HEK293 (cell line): ENCODE measurements around the gene FLT3LG.
A peak's percentile ranks its signal among the peaks of the same experiment; 100 is the strongest.

Source experiments
- CTCF ChIA-PET: fragments of 350-600 bp; formaldehyde crosslinking; extraction: SDS; loops from one replicate; lab custom pipeline; 2021; ENCODE audit warnings: antibody characterized with exemption; lab: Yijun Ruan, JAX
- POLR2A ChIA-PET: fragments of 300-600 bp; formaldehyde crosslinking; extraction: SDS; loops from one replicate; lab custom pipeline; 2020; ENCODE audit warnings: antibody characterized with exemption, inconsistent platforms; lab: Yijun Ruan, JAX
- H3K27ac ChIP-seq: fragments of 200-500 bp; sonication (Bioruptor generic); 2 replicates; pipeline ENCODE4 v1.5.1; 2014; ENCODE audit warnings: low read depth, low read length, control low read depth, inconsistent platforms; ENCODE audit errors: extremely low read depth
- H3K36me3 ChIP-seq, 2 experiments: fragments of 200-500 bp in 1 of 2; sonication (Bioruptor generic) in 1 of 2; 1 replicate in 1 of 2; 2 replicates in 1 of 2; pipeline ENCODE4 v1.5.1; 2014 to 2017; ENCODE audit warnings: inconsistent platforms in 2 of 2, low read length in 2 of 2; ENCODE audit not compliant: control insufficient read depth in 2 of 2, insufficient read depth in 1 of 2
- H3K4me1 ChIP-seq: fragments of 200-500 bp; sonication (Bioruptor generic); 2 replicates; pipeline ENCODE4 v1.5.1; 2014; ENCODE audit warnings: mild to moderate bottlenecking, low read length, inconsistent platforms; ENCODE audit not compliant: control insufficient read depth, insufficient read depth
- H3K4me3 ChIP-seq: 2 replicates; pipeline ENCODE4 v1.5.1; 2011; ENCODE audit warnings: low read depth, mild to moderate bottlenecking, control low read depth, low read length, moderate library complexity
- H3K9me3 ChIP-seq: fragments of 200-500 bp; sonication (Bioruptor generic); 2 replicates; pipeline ENCODE4 v1.5.1; 2014; ENCODE audit warnings: low read depth, low read length, inconsistent platforms; ENCODE audit not compliant: control insufficient read depth, insufficient read depth
- GLIS1 ChIP-seq: fragments of 450-650 bp; formaldehyde crosslinking; IDR thresholded peaks from 2 replicates; pipeline ENCODE4 v1.5.1; 2016; ENCODE audit warnings: missing biosample characterization, missing genetic modification characterization
- GLIS2 ChIP-seq: fragments of 450-650 bp; formaldehyde crosslinking; IDR thresholded peaks from 2 replicates; pipeline ENCODE4 v1.5.1; 2016; ENCODE audit warnings: missing biosample characterization, missing genetic modification characterization
- KLF8 ChIP-seq: fragments of 450-650 bp; formaldehyde crosslinking; IDR thresholded peaks from 2 replicates; pipeline ENCODE4 v1.5.1; 2016; ENCODE audit warnings: missing biosample characterization, missing genetic modification characterization
- KLF9 ChIP-seq: fragments of 450-650 bp; formaldehyde crosslinking; IDR thresholded peaks from 2 replicates; pipeline ENCODE4 v1.5.1; 2016; ENCODE audit warnings: missing biosample characterization, missing genetic modification characterization, low read depth
- RBAK ChIP-seq: fragments of 450-650 bp; formaldehyde crosslinking; IDR thresholded peaks from 2 replicates; pipeline ENCODE4 v1.5.1; 2016; ENCODE audit warnings: missing biosample characterization, missing genetic modification characterization
- ZBTB1 ChIP-seq: fragments of 450-650 bp; formaldehyde crosslinking; IDR thresholded peaks from 2 replicates; pipeline ENCODE4 v1.5.1; 2016; ENCODE audit warnings: missing biosample characterization, missing genetic modification characterization
- ZFP41 ChIP-seq: fragments of 450-650 bp; formaldehyde crosslinking; IDR thresholded peaks from 2 replicates; pipeline ENCODE4 v1.5.1; 2016; ENCODE audit warnings: missing biosample characterization, missing genetic modification characterization, borderline replicate concordance
- ZNF114 ChIP-seq: fragments of 450-650 bp; formaldehyde crosslinking; IDR thresholded peaks from 2 replicates; pipeline ENCODE4 v1.5.0; 2017; ENCODE audit warnings: missing biosample characterization, missing genetic modification characterization
- ZNF16 ChIP-seq: fragments of 450-650 bp; formaldehyde crosslinking; IDR thresholded peaks from 2 replicates; pipeline ENCODE4 v1.5.1; 2016; ENCODE audit warnings: low read depth, missing biosample characterization, missing genetic modification characterization
- ZNF175 ChIP-seq: fragments of 450-650 bp; formaldehyde crosslinking; IDR thresholded peaks from 2 replicates; pipeline ENCODE4 v1.5.1; 2016; ENCODE audit warnings: missing biosample characterization, missing genetic modification characterization
- ZNF19 ChIP-seq: fragments of 450-650 bp; formaldehyde crosslinking; IDR thresholded peaks from 2 replicates; pipeline ENCODE4; 2016; ENCODE audit warnings: missing biosample characterization, missing genetic modification characterization, low read depth
- ZNF221 ChIP-seq: fragments of 450-650 bp; formaldehyde crosslinking; IDR thresholded peaks from 2 replicates; pipeline ENCODE4 v1.5.1; 2017; ENCODE audit warnings: missing biosample characterization, missing genetic modification characterization, borderline replicate concordance
- ZNF23 ChIP-seq: fragments of 450-650 bp; formaldehyde crosslinking; IDR thresholded peaks from 2 replicates; pipeline ENCODE4 v1.5.1; 2016; ENCODE audit warnings: missing biosample characterization, missing genetic modification characterization, borderline replicate concordance
- ZNF24 ChIP-seq: fragments of 450-650 bp; formaldehyde crosslinking; IDR thresholded peaks from 2 replicates; pipeline ENCODE4 v1.5.1; 2016; ENCODE audit warnings: missing biosample characterization, missing genetic modification characterization
- ZNF473 ChIP-seq: fragments of 450-650 bp; formaldehyde crosslinking; IDR thresholded peaks from 2 replicates; pipeline ENCODE4 v1.5.1; 2017; ENCODE audit warnings: missing biosample characterization, missing genetic modification characterization
- ZNF48 ChIP-seq: fragments of 450-650 bp; formaldehyde crosslinking; IDR thresholded peaks from 2 replicates; pipeline ENCODE4 v1.5.1; 2016; ENCODE audit warnings: missing biosample characterization, missing genetic modification characterization
- ZNF529 ChIP-seq: fragments of 450-650 bp; formaldehyde crosslinking; IDR thresholded peaks from 2 replicates; pipeline ENCODE4 v1.5.1; 2017; ENCODE audit warnings: missing genetic modification characterization, missing biosample characterization; ENCODE audit not compliant: insufficient replicate concordance
- ZNF549 ChIP-seq: fragments of 450-650 bp; IDR thresholded peaks from 2 replicates; pipeline ENCODE4 v1.5.1; 2018; ENCODE audit warnings: missing biosample characterization, missing genetic modification characterization, mild to moderate bottlenecking, inconsistent platforms, moderate library complexity
- ZNF585B ChIP-seq: fragments of 450-650 bp; formaldehyde crosslinking; IDR thresholded peaks from 2 replicates; pipeline ENCODE4 v1.5.1; 2016; ENCODE audit warnings: missing biosample characterization, missing genetic modification characterization
- ZNF623 ChIP-seq: fragments of 450-650 bp; formaldehyde crosslinking; IDR thresholded peaks from 2 replicates; pipeline ENCODE4 v1.5.1; 2016; ENCODE audit warnings: missing biosample characterization, missing genetic modification characterization
- ZNF701 ChIP-seq: fragments of 450-650 bp; formaldehyde crosslinking; IDR thresholded peaks from 2 replicates; pipeline ENCODE4 v1.5.1; 2016; ENCODE audit warnings: missing biosample characterization, missing genetic modification characterization
- TF ChIP-seq, protein P1 (sequence below): fragments of 450-650 bp; formaldehyde crosslinking; IDR thresholded peaks from 2 replicates; pipeline ENCODE4 v1.5.1; 2016; ENCODE audit warnings: missing biosample characterization, missing genetic modification characterization
- TF ChIP-seq, protein P2 (sequence below): sonication (generic); formaldehyde crosslinking; IDR thresholded peaks from 2 replicates; pipeline ENCODE4 v1.8.1; 2022; ENCODE audit warnings: mild to moderate bottlenecking, moderate library complexity, missing genetic modification reagents
- TF ChIP-seq, protein P3 (sequence below): fragments of 450-650 bp; IDR thresholded peaks from 2 replicates; pipeline ENCODE4 v1.5.1; 2018; ENCODE audit warnings: missing biosample characterization, missing genetic modification characterization
- TF ChIP-seq, protein P4 (sequence below): fragments of 450-650 bp; formaldehyde crosslinking; IDR thresholded peaks from 2 replicates; pipeline ENCODE4 v1.5.1; 2017; ENCODE audit warnings: missing biosample characterization, missing genetic modification characterization
- TF ChIP-seq, protein P5 (sequence below): fragments of 450-650 bp; formaldehyde crosslinking; IDR thresholded peaks from 2 replicates; pipeline ENCODE4 v1.5.1; 2016; ENCODE audit warnings: missing biosample characterization, missing genetic modification characterization

FLT3LG gene

DNA sequence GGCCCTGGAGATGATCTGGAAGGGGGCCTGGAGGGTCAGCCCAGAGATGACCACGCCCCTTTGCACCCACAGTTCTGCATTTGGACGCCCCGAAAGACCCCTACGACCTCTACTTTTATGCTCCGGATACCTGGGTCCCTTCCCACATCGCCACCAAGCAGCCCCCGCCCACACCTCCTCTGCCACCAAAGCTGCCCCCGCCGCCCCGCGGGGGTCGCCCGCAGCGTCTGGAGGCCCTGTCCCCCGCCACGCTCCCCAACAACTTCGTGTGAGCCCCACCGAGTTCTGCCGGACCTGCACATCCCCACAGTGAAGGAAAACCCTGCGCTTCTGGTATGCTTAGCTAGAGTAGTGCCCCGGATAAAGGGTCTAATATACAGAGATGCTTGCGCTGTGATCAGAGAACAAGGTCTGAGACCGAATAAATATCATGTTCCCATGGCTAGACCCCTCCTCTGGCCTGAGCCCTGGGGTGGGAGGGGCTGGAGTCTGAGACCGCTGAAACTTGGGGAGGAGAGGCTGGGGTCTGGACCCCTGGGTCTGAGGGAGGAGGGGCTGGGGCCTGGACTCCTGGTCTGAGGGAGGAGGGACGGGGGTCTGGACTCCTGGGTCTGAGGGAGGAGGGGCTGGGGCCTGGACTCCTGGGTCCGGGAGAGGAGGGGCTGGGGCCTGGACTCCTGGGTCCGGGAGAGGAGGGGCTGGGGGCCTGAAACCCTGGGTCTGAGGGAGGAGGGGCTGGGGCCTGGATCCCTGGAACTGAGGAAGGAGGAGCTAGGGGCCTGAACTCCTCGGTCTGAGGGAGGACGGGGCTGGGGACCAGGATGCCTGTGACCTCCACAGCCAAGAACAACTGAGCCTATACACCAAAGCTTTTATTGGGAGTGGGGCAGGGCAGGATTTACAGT, 45.2 kb upstream of the FLT3LG start (continued):
- TF ChIP-seq, protein P1, sequence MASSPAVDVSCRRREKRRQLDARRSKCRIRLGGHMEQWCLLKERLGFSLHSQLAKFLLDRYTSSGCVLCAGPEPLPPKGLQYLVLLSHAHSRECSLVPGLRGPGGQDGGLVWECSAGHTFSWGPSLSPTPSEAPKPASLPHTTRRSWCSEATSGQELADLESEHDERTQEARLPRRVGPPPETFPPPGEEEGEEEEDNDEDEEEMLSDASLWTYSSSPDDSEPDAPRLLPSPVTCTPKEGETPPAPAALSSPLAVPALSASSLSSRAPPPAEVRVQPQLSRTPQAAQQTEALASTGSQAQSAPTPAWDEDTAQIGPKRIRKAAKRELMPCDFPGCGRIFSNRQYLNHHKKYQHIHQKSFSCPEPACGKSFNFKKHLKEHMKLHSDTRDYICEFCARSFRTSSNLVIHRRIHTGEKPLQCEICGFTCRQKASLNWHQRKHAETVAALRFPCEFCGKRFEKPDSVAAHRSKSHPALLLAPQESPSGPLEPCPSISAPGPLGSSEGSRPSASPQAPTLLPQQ = no peak
- TF ChIP-seq KLF9 (tag by site-specific recombination) (peak; percentile 7; the same call in 1 of the 2 replicates), ZNF175 (tag by site-specific recombination) (no peak), ZBTB1 (tag by site-specific recombination) (no peak), ZNF24 (tag by site-specific recombination) (no peak), ZNF19 (tag by site-specific recombination) (no peak)
- TF ChIP-seq, all 188 proteins: peak for 2

DNA sequence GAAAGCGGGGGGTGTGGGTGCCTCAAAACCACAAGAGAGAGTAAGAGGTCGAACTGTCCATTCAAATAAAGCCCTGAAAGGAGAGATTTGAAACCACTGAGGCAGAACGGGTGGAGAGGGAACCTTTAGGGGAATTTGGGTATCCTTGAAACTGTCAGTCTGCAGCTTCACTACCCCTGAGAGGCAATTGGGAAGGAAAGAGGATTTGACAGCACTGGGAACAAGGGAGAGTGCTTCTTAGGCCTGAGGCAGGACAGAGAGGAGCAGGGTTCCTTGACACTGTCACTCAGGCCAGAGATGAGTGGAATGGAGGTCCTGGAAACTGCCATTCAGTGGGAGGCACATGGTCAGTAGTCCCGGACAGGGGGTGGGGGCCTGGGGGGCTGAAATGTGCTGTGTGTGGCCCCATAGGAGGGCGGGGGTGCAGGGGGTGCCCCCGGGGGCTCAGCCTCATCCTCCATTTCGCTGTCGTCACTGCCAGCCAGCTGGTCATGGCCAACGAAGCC, 43.8 kb upstream of the FLT3LG start:
- Histone ChIP-seq H3K36me3 (no peaks in the 10 kb centered on the region), H3K9me3 (no peaks in the 10 kb centered on the region), H3K27ac (no peak overlapping the region), H3K4me3 (no peak overlapping the region), H3K4me1 (no peaks in the 10 kb centered on the region)
- ChIA-PET POLR2A (no interaction called here), CTCF (interaction anchor here (0.5 to 1.9 kb wide), 6 partner anchors 11 to 272 kb away, joined by 3 to 11 read pairs (median 5); partner anchors contain the start of gene SLC17A7)
- no peak for TF ChIP-seq ZNF221 (tag by site-specific recombination)
- TF ChIP-seq ZNF16 (tag by site-specific recombination) = no peak
- TF ChIP-seq GLIS1 (tag by site-specific recombination) = peak; percentile 21; the same call in 1 of the 2 replicates
- no peak for TF ChIP-seq ZNF473 (tag by site-specific recombination)
- TF ChIP-seq ZNF549 (tag by site-specific recombination) = no peak
- TF ChIP-seq ZNF529 (tag by site-specific recombination) = no peak
- TF ChIP-seq ZNF701 (tag by site-specific recombination) = no peak
- no peak for TF ChIP-seq RBAK (tag by site-specific recombination)
- no peak for TF ChIP-seq ZNF23
- peak; percentile 41 for TF ChIP-seq ZNF623
- TF ChIP-seq, protein P2, sequence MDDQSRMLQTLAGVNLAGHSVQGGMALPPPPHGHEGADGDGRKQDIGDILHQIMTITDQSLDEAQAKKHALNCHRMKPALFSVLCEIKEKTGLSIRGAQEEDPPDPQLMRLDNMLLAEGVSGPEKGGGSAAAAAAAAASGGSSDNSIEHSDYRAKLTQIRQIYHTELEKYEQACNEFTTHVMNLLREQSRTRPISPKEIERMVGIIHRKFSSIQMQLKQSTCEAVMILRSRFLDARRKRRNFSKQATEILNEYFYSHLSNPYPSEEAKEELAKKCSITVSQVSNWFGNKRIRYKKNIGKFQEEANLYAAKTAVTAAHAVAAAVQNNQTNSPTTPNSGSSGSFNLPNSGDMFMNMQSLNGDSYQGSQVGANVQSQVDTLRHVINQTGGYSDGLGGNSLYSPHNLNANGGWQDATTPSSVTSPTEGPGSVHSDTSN = no peak
- 0 out of 2 replicates have a peak, but pooled peaks have one; percentile 12 for TF ChIP-seq GLIS2 (tag by site-specific recombination)
- no peak for TF ChIP-seq ZNF114 (tag by site-specific recombination)
- TF ChIP-seq, protein P3, sequence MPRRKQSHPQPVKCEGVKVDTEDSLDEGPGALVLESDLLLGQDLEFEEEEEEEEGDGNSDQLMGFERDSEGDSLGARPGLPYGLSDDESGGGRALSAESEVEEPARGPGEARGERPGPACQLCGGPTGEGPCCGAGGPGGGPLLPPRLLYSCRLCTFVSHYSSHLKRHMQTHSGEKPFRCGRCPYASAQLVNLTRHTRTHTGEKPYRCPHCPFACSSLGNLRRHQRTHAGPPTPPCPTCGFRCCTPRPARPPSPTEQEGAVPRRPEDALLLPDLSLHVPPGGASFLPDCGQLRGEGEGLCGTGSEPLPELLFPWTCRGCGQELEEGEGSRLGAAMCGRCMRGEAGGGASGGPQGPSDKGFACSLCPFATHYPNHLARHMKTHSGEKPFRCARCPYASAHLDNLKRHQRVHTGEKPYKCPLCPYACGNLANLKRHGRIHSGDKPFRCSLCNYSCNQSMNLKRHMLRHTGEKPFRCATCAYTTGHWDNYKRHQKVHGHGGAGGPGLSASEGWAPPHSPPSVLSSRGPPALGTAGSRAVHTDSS = no peak
- peak; percentile 35; the same call in 1 of the 2 replicates for TF ChIP-seq ZNF585B
- TF ChIP-seq, protein P4, sequence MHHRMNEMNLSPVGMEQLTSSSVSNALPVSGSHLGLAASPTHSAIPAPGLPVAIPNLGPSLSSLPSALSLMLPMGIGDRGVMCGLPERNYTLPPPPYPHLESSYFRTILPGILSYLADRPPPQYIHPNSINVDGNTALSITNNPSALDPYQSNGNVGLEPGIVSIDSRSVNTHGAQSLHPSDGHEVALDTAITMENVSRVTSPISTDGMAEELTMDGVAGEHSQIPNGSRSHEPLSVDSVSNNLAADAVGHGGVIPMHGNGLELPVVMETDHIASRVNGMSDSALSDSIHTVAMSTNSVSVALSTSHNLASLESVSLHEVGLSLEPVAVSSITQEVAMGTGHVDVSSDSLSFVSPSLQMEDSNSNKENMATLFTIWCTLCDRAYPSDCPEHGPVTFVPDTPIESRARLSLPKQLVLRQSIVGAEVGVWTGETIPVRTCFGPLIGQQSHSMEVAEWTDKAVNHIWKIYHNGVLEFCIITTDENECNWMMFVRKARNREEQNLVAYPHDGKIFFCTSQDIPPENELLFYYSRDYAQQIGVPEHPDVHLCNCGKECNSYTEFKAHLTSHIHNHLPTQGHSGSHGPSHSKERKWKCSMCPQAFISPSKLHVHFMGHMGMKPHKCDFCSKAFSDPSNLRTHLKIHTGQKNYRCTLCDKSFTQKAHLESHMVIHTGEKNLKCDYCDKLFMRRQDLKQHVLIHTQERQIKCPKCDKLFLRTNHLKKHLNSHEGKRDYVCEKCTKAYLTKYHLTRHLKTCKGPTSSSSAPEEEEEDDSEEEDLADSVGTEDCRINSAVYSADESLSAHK (tag by site-specific recombination) = peak; percentile 100
- TF ChIP-seq ZFP41 (tag by site-specific recombination) = no peak
- TF ChIP-seq, protein P5, sequence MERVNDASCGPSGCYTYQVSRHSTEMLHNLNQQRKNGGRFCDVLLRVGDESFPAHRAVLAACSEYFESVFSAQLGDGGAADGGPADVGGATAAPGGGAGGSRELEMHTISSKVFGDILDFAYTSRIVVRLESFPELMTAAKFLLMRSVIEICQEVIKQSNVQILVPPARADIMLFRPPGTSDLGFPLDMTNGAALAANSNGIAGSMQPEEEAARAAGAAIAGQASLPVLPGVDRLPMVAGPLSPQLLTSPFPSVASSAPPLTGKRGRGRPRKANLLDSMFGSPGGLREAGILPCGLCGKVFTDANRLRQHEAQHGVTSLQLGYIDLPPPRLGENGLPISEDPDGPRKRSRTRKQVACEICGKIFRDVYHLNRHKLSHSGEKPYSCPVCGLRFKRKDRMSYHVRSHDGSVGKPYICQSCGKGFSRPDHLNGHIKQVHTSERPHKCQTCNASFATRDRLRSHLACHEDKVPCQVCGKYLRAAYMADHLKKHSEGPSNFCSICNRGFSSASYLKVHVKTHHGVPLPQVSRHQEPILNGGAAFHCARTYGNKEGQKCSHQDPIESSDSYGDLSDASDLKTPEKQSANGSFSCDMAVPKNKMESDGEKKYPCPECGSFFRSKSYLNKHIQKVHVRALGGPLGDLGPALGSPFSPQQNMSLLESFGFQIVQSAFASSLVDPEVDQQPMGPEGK (tag by site-specific recombination) = 0 out of 2 replicates have a peak, but pooled peaks have one; percentile 18
- no peak for TF ChIP-seq KLF8 (tag by site-specific recombination)
- TF ChIP-seq ZNF48 = no peak
